ENCODE results near the gene BIRC3. TPM values are rescaled to one million over a fixed set of nuclear protein-coding genes. Genes with fewer than 3 reads are reported as not detected.
"Not testable (repeated sequence)": the region's sequence is repeated elsewhere in the genome, so short reads cannot be mapped to it uniquely, and the experiment has no call there.

Gene BIRC3
- total RNA-seq, 1 donor from 2014 or later: 2.8 TPM

DNA sequence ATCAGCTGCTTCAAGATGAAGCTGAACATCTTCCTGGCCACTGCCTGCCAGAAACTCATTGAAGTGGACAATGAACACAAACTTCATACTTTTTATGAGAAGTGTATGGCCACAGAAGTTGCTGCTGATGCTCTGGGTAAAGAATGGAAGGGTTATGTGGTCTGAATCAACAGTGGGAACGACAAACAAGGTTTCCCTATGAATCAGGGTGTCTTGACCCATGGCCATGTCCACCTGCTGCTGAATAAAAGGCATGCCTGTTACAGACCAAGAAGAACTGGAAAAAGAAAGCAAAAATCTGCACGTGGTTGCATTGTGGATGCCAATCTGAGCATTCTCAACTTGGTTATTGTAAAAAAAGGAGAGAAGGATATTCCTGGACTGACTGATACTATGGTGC, 22.2 kb upstream of the BIRC3 start:
- no peaks in the 10 kb centered on the region for H3K27me3 ChIP-seq
- no peak for DNase-seq (ENCODE audit: low spot score in 2 of 2)

DNA sequence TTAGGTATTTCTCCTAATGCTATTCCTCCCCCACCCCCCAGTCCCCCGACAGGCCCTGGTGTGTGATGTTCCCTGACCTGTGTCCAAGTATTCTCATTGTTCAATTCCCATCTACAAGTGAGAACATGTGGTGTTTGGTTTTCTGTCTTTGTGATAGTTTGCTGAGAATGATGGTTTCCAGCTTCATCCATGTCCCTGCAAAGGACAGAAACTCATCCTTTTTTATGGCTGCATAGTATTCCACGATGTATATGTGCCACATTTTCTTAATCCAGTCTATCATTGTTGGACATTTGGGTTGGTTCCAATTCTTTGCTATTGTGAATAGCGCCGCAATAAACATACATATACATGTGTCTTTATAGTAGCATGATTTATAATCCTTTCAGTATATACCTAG, 20.5 kb upstream of the BIRC3 start:
- H3K9me3 ChIP-seq; intact Hi-C loops (cut with DNase I): not testable (repeated sequence)

More for the DNA sequence above, 22.2 kb upstream of the BIRC3 start:
- no peaks in the 10 kb centered on the region for H3K36me3 ChIP-seq
- TF ChIP-seq, protein P1, sequence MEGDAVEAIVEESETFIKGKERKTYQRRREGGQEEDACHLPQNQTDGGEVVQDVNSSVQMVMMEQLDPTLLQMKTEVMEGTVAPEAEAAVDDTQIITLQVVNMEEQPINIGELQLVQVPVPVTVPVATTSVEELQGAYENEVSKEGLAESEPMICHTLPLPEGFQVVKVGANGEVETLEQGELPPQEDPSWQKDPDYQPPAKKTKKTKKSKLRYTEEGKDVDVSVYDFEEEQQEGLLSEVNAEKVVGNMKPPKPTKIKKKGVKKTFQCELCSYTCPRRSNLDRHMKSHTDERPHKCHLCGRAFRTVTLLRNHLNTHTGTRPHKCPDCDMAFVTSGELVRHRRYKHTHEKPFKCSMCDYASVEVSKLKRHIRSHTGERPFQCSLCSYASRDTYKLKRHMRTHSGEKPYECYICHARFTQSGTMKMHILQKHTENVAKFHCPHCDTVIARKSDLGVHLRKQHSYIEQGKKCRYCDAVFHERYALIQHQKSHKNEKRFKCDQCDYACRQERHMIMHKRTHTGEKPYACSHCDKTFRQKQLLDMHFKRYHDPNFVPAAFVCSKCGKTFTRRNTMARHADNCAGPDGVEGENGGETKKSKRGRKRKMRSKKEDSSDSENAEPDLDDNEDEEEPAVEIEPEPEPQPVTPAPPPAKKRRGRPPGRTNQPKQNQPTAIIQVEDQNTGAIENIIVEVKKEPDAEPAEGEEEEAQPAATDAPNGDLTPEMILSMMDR (IDR thresholded peaks at IDR 0.05): no peak
- intact Hi-C loops (cut with DNase I): no loop called here
- no peak overlapping the region for H3K4me3 ChIP-seq
- H3K4me1 ChIP-seq: peaks cover 0 to 2% of the 10 kb centered on the region in 2 donors
- no peaks in the 10 kb centered on the region for H3K9me3 ChIP-seq
- no peak overlapping the region for H3K27ac ChIP-seq

DNA sequence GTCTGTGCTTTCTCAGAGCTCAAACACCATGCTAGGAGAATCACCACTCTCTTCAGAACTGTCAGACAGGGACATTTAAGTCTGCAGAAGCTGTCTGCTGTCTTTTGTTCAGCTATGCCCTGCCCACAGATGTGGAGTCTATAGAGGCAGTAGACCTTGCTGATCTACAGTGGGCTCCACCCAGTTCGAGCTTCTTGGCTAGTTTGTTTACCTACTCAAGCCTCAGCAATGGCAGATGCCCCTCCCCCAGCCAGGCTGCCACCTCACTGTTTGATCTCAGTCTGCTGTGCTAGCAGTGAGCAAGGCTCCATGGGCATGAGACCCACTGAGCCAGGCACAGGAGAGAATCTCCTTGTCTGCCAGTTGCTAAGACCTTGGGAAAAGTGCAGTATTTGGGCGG, 16.4 kb upstream of the BIRC3 start:
- DNase-seq (ENCODE audit: low spot score in 2 of 2); H3K27ac ChIP-seq; H3K36me3 ChIP-seq; H3K4me1 ChIP-seq; H3K4me3 ChIP-seq; H3K27me3 ChIP-seq; intact Hi-C loops (cut with DNase I): not testable (repeated sequence)
- peaks cover 0 to 13% of the 10 kb centered on the region in 2 donors for H3K9me3 ChIP-seq

More for the DNA sequence above, 20.5 kb upstream of the BIRC3 start:
- H3K27me3 ChIP-seq; H3K4me1 ChIP-seq; H3K27ac ChIP-seq; H3K4me3 ChIP-seq; H3K36me3 ChIP-seq; DNase-seq (ENCODE audit: low spot score in 2 of 2): not testable (repeated sequence)

DNA sequence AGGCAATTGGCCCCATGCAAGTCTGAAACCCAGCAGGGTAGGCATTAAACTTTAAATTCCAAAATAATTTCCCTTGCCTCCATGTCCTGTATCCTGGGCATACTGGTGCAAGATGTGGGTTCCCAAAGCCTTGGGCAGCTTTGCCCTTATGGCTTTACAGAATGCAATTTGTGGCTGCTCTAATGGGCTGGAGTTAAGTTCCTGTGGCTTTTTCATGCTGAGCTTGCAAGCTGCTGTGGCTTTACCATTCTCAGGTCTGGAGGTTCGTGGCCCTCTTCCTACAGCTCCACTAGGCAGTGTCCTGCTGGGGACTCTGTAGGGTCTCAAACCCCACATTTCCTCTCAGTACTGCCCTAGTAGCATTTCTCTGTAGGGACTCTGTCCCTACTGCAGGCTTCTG, 15.0 kb upstream of the BIRC3 start:
- TF ChIP-seq, protein P1 (IDR thresholded peaks at IDR 0.05): no peak
- intact Hi-C loops (cut with DNase I): no loop called here

DNA sequence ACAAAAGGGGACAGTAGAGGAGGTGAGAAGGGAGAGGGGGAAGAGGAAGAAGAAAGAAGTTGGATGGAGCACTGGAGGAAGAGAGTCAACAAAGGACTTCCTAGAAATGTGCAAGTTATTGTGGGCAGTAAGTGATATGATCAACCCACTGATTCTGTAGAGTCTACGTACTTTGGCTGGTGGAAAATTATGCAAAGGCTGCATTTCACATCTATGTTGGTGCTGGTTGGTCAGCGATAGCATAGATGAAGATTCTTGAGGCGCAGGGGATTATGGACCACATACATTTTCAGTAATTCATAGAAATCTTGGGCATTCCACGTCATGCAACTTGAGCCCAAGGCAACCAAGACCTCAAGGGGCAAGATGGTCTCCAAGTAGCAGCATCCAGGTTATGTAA, 12.6 kb upstream of the BIRC3 start:
- DNase-seq (ENCODE audit: low spot score in 2 of 2): no peak

More for the DNA sequence above, 15.0 kb upstream of the BIRC3 start:
- Histone ChIP-seq H3K9me3 (peaks cover 0 to 13% of the 10 kb centered on the region in 2 donors), H3K4me3 (no peak overlapping the region), H3K27me3 (no peaks in the 10 kb centered on the region), H3K27ac (no peak overlapping the region), H3K36me3 (no peaks in the 10 kb centered on the region), H3K4me1 (no peaks in the 10 kb centered on the region)
- DNase-seq (ENCODE audit: low spot score in 2 of 2): no peak

DNA sequence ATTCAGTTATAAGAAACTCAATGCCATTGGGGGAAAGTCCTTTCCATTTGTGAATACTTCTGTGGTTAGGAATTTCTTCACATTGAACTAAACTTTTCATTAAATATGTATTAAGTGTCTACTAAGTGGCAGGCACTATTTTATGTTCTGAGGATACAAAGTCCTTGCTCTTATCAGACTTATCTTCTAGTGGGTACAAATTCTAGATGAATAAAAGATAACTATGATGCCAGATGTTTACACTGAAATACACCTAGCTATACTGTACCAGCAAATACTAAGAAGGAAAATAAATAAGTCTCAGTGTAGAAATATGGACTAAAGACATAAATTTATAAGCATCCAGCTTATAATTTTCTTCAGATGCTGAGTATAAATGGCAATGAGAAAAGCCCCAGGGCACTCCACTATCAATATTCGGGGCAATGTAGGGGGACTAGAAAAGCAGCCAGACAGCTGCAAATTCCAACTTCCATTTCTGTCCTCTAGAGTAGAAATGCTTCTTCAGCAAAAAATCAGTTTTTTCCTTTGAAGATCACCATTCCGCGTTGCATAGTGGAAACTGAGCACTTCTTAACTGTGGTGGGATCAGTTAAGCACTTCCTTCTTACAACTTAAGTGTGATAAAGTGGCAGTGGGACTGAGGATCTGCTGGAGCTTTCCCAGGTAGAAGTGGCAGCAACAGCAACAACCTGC, 11.8 kb upstream of the BIRC3 start:
- TF ChIP-seq, protein P1 (IDR thresholded peaks at IDR 0.05): no peak
- Histone ChIP-seq H3K9me3 (peaks cover 0 to 13% of the 10 kb centered on the region in 2 donors), H3K27ac (no peak overlapping the region), H3K27me3 (no peaks in the 10 kb centered on the region), H3K36me3 (no peaks in the 10 kb centered on the region), H3K4me1 (no peaks in the 10 kb centered on the region), H3K4me3 (no peak overlapping the region)
- intact Hi-C loops (cut with DNase I): no loop called here
- DNase-seq (ENCODE audit: low spot score in 2 of 2): no peak

More for the DNA sequence above, 12.6 kb upstream of the BIRC3 start:
- Histone ChIP-seq H3K36me3 (no peaks in the 10 kb centered on the region), H3K4me3 (no peak overlapping the region), H3K27ac (no peak overlapping the region), H3K27me3 (no peaks in the 10 kb centered on the region), H3K4me1 (no peaks in the 10 kb centered on the region), H3K9me3 (peaks cover 0 to 13% of the 10 kb centered on the region in 2 donors)
- intact Hi-C loops (cut with DNase I): no loop called here
- TF ChIP-seq, protein P1 (IDR thresholded peaks at IDR 0.05): no peak

All from ascending aorta (tissue), 2 donors.